ENCODE data around the gene ERBB4. TPM values are rescaled to one million over a fixed set of nuclear protein-coding genes. Genes with fewer than 3 reads are reported as not detected.

The ERBB4 gene
- total RNA-seq, 1 experiment from 2014 or later = under 0.01 TPM

- Histone ChIP-seq H3K27ac (no peak overlapping the region), H3K4me1 (replicated peaks) (no peaks in the 10 kb centered on the region), H3K36me3 (no peaks in the 10 kb centered on the region), H3K27me3 (replicated peaks) (no peaks in the 10 kb centered on the region), H3K4me3 (no peak overlapping the region), H3K9me3 (replicated peaks) (no peaks in the 10 kb centered on the region)
- DNase-seq (ENCODE audit: low read depth in 1 of 2, low spot score in 2 of 2) = peak in 1 of 2 experiments; percentile 27
These were observed 533.4 kb downstream of the ERBB4 start for GRCh38 chr2:212005085-212005671.

- H3K36me3 ChIP-seq = no peaks in the 10 kb centered on the region
- no peak overlapping the region for H3K27ac ChIP-seq
- no peaks in the 10 kb centered on the region for H3K4me1 ChIP-seq (replicated peaks)
- no peak for DNase-seq (ENCODE audit: low read depth in 1 of 2, low spot score in 2 of 2)
- H3K4me3 ChIP-seq = no peak overlapping the region
- H3K27me3 ChIP-seq (replicated peaks) = no peaks in the 10 kb centered on the region; the same call in 1 of the 2 replicates
- no peaks in the 10 kb centered on the region; the same call in 1 of the 2 replicates for H3K9me3 ChIP-seq (replicated peaks)
These were observed 537.3 kb downstream of the ERBB4 start for GRCh38 chr2:212001325-212001724.

- H3K9me3 ChIP-seq (replicated peaks) = no peaks in the 10 kb centered on the region; the same call in 1 of the 2 replicates
- H3K27ac ChIP-seq = no peak overlapping the region
- H3K36me3 ChIP-seq = no peaks in the 10 kb centered on the region
- H3K4me1 ChIP-seq (replicated peaks) = no peaks in the 10 kb centered on the region
- no peak overlapping the region for H3K4me3 ChIP-seq
- H3K27me3 ChIP-seq (replicated peaks) = no peaks in the 10 kb centered on the region; the same call in 1 of the 2 replicates
- DNase-seq (ENCODE audit: low read depth in 1 of 2, low spot score in 2 of 2) = no peak
These were observed 541.7 kb downstream of the ERBB4 start for GRCh38 chr2:211996857-211997256.

DNA sequence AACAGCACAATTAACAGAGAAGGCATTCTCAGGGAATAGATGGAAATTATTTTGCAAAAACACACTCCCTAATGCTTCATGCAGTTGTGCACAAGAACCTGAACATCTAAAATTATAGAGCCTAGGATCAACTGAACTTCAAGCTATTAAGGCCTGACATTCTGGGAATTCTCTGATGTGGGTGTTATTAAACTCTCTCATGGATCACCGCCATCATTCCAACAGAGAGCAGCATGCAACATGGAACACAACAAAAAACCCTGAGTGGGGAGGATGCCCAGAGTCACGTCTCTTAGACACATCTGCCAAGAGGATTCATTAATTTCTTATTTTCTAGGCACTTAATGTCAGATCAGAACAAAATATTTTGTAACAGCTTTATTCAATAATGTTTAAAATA, 543.8 kb downstream of the ERBB4 start:
- no peak for DNase-seq (ENCODE audit: low read depth in 1 of 2, low spot score in 2 of 2)
- H3K27ac ChIP-seq = no peak overlapping the region
- H3K9me3 ChIP-seq (replicated peaks) = no peaks in the 10 kb centered on the region; the same call in 1 of the 2 replicates
- no peaks in the 10 kb centered on the region; the same call in 1 of the 2 replicates for H3K27me3 ChIP-seq (replicated peaks)
- H3K4me3 ChIP-seq = no peak overlapping the region
- H3K4me1 ChIP-seq (replicated peaks) = no peaks in the 10 kb centered on the region
- H3K36me3 ChIP-seq = no peaks in the 10 kb centered on the region

DNA sequence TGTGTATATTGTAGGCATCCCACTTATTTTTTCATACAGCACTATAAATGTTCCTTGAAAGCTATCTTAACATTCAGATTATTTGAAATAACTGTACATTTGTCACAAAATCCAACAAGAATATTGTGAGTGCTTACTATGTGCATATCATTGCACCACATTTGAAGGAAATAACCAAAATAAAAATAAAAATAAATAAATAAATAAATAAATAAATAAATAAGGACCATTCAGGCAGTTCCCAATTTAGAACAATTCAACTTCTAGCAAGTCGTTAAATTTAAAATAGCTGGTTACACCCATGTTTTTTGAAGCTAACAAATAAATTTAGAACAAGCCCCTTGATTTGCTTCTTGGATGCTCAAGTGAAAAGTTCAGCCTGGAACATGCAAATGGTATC, 548.3 kb downstream of the ERBB4 start:
- H3K27me3 ChIP-seq (replicated peaks) = no peaks in the 10 kb centered on the region
- no peak overlapping the region for H3K27ac ChIP-seq
- H3K9me3 ChIP-seq (replicated peaks) = no peaks in the 10 kb centered on the region
- no peaks in the 10 kb centered on the region for H3K4me1 ChIP-seq (replicated peaks)
- no peaks in the 10 kb centered on the region for H3K36me3 ChIP-seq
- no peak for DNase-seq (ENCODE audit: low read depth in 1 of 2, low spot score in 2 of 2)
- no peak overlapping the region for H3K4me3 ChIP-seq

DNA sequence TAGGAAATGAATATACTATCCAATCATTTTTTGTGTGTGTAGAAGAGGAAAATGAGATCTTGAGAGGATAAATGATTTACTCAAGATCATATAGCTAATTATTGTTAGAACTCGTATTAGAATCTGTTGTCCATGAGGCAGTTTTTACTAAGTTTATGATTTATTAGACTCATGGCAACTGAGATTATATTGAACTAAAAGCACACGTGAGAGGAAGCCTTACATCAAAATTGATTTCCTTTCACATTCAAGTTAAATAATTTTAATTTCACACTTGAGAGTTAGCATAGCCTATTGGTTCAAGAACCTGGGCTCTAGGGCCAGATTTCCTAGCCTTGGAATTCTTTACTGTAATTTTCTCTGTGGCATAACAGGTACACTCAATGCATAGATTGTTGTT, 552.3 kb downstream of the ERBB4 start:
- DNase-seq (ENCODE audit: low read depth in 1 of 2, low spot score in 2 of 2) = no peak
- Histone ChIP-seq H3K36me3 (no peaks in the 10 kb centered on the region), H3K4me3 (no peak overlapping the region), H3K9me3 (replicated peaks) (no peaks in the 10 kb centered on the region), H3K4me1 (replicated peaks) (no peaks in the 10 kb centered on the region), H3K27ac (no peak overlapping the region), H3K27me3 (replicated peaks) (no peaks in the 10 kb centered on the region)

- DNase-seq (ENCODE audit: low read depth in 1 of 2, low spot score in 2 of 2) = no peak
- no peak overlapping the region for H3K4me3 ChIP-seq
- no peaks in the 10 kb centered on the region for H3K4me1 ChIP-seq (replicated peaks)
- H3K27ac ChIP-seq = no peak overlapping the region
- no peaks in the 10 kb centered on the region for H3K36me3 ChIP-seq
- no peaks in the 10 kb centered on the region for H3K27me3 ChIP-seq (replicated peaks)
- H3K9me3 ChIP-seq (replicated peaks) = no peaks in the 10 kb centered on the region
These were observed 553.2 kb downstream of the ERBB4 start for GRCh38 chr2:211985393-211985792.

DNA sequence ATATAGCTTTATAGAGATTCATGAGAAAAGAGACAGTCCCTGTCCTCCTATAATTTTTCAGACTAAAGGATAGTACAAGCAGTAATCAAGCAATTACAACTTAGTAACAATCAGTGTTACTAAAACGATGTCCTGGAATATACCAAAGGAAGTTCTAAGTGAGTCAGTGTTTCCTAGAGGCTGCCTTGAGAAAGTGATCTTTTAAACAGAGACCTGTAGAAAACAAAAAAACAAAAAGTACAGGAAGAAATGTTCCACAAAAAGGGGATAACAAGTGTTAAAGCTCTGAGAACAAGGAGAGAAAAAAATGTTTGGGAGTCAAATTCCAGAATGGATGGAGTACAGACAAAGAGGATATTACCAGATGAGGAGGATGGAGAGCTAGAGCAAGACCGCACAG, 556.4 kb downstream of the ERBB4 start:
- H3K36me3 ChIP-seq = no peaks in the 10 kb centered on the region
- H3K9me3 ChIP-seq (replicated peaks) = no peaks in the 10 kb centered on the region
- H3K27ac ChIP-seq = no peak overlapping the region
- no peaks in the 10 kb centered on the region for H3K27me3 ChIP-seq (replicated peaks)
- H3K4me1 ChIP-seq (replicated peaks) = no peaks in the 10 kb centered on the region
- no peak overlapping the region for H3K4me3 ChIP-seq
- no peak for DNase-seq (ENCODE audit: low read depth in 1 of 2, low spot score in 2 of 2)

- Histone ChIP-seq H3K4me3 (no peak overlapping the region), H3K4me1 (replicated peaks) (no peaks in the 10 kb centered on the region), H3K36me3 (no peaks in the 10 kb centered on the region), H3K9me3 (replicated peaks) (no peaks in the 10 kb centered on the region), H3K27me3 (replicated peaks) (no peaks in the 10 kb centered on the region), H3K27ac (no peak overlapping the region)
- DNase-seq (ENCODE audit: low read depth in 1 of 2, low spot score in 2 of 2) = no peak
These were observed 557.2 kb downstream of the ERBB4 start for GRCh38 chr2:211981451-211981850.

- H3K27me3 ChIP-seq (replicated peaks) = no peaks in the 10 kb centered on the region
- H3K9me3 ChIP-seq (replicated peaks) = no peaks in the 10 kb centered on the region
- no peak for DNase-seq (ENCODE audit: low read depth in 1 of 2, low spot score in 2 of 2)
- H3K27ac ChIP-seq = no peak overlapping the region
- no peak overlapping the region for H3K4me3 ChIP-seq
- no peaks in the 10 kb centered on the region for H3K36me3 ChIP-seq
- no peaks in the 10 kb centered on the region for H3K4me1 ChIP-seq (replicated peaks)
These were observed 562.5 kb downstream of the ERBB4 start for GRCh38 chr2:211976076-211976475.

DNA sequence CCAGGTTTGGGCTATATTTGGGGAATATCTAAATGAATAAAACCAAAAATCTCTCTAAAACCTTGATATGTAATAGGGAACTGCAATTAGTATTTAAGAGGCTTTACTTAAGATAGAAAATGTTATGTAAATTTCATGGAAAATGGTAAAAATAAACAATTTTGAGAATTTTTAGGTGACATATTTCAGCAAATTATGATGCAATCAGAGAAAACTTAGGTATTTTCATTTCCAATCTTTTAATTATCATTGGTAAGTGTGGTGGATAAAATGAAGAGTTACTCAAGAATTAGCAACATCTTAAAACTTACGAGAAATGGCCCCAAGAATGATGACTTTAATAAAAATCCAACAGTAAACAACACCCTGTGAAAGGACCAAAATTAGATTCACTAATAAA, 571.4 kb downstream of the ERBB4 start:
- no peaks in the 10 kb centered on the region for H3K36me3 ChIP-seq
- no peaks in the 10 kb centered on the region for H3K27me3 ChIP-seq (replicated peaks)
- no peak for DNase-seq (ENCODE audit: low read depth in 1 of 2, low spot score in 2 of 2)
- H3K9me3 ChIP-seq (replicated peaks) = no peaks in the 10 kb centered on the region
- H3K4me3 ChIP-seq = no peak overlapping the region
- H3K4me1 ChIP-seq (replicated peaks) = no peaks in the 10 kb centered on the region
- H3K27ac ChIP-seq = no peak overlapping the region

- Histone ChIP-seq H3K27me3 (replicated peaks) (no peaks in the 10 kb centered on the region), H3K27ac (no peak overlapping the region), H3K36me3 (no peaks in the 10 kb centered on the region), H3K9me3 (replicated peaks) (no peaks in the 10 kb centered on the region), H3K4me1 (replicated peaks) (no peaks in the 10 kb centered on the region), H3K4me3 (no peak overlapping the region)
- DNase-seq (ENCODE audit: low read depth in 1 of 2, low spot score in 2 of 2) = no peak
These were observed 574.6 kb downstream of the ERBB4 start for GRCh38 chr2:211963969-211964368.

GRCh38 chr2:211957799-211958198, 580.8 kb downstream of the ERBB4 start:
- no peaks in the 10 kb centered on the region for H3K4me1 ChIP-seq (replicated peaks)
- no peaks in the 10 kb centered on the region for H3K27me3 ChIP-seq (replicated peaks)
- DNase-seq (ENCODE audit: low read depth in 1 of 2, low spot score in 2 of 2) = no peak
- no peak overlapping the region for H3K4me3 ChIP-seq
- no peak overlapping the region for H3K27ac ChIP-seq
- no peaks in the 10 kb centered on the region for H3K9me3 ChIP-seq (replicated peaks)
- H3K36me3 ChIP-seq = no peaks in the 10 kb centered on the region

GRCh38 chr2:211955648-211956047, 583.0 kb downstream of the ERBB4 start:
- H3K9me3 ChIP-seq (replicated peaks) = no peaks in the 10 kb centered on the region
- no peaks in the 10 kb centered on the region for H3K36me3 ChIP-seq
- H3K27ac ChIP-seq = no peak overlapping the region
- H3K4me1 ChIP-seq (replicated peaks) = no peaks in the 10 kb centered on the region
- no peak for DNase-seq (ENCODE audit: low read depth in 1 of 2, low spot score in 2 of 2)
- no peaks in the 10 kb centered on the region for H3K27me3 ChIP-seq (replicated peaks)
- no peak overlapping the region for H3K4me3 ChIP-seq

- no peak for DNase-seq (ENCODE audit: low read depth in 1 of 2, low spot score in 2 of 2)
- Histone ChIP-seq H3K9me3 (replicated peaks) (0 out of 2 replicates have a peak, but pooled peaks cover 3% of the 10 kb centered on the region), H3K36me3 (no peaks in the 10 kb centered on the region), H3K4me1 (replicated peaks) (no peaks in the 10 kb centered on the region), H3K27me3 (replicated peaks) (no peaks in the 10 kb centered on the region), H3K27ac (no peak overlapping the region), H3K4me3 (no peak overlapping the region)
These were observed 589.7 kb downstream of the ERBB4 start for GRCh38 chr2:211948932-211949331.
